ENCODE data around the gene ROBO1.

- TF ChIP-seq CTCF (IDR thresholded peaks at IDR 0.05; ENCODE audit: low read length) (no peak), EZH2 (optimal IDR thresholded peaks at IDR 0.05; ENCODE audit: low read depth, low read length) (no peak), EZH2phosphoT487 (IDR thresholded peaks at IDR 0.05; ENCODE audit: low read length) (no peak)
Observed at GRCh38 chr3:78660957-78661356, 1106.8 kb downstream of the ROBO1 start.

Measured in MM.1S (cell line).